Heart right ventricle (tissue), 16 donors: ENCODE results near the gene FBXO8. TPM values are rescaled to one million over a fixed set of nuclear protein-coding genes. Genes with fewer than 3 reads are reported as not detected.

Experiments used
- ATAC-seq, 8 donors: fragments of 200-7000 bp; cut with Tn5 transposase; one replicate each; pipeline ENCODE4 v1.9.1; 2020; ENCODE audit warnings: mild to moderate bottlenecking in 8 of 8, moderate library complexity in 8 of 8, moderate number of reproducible peaks in 1 of 8
- DNase-seq, 2 donors: peaks; one replicate each; pipeline ENCODE4 v3.0.0-alpha.2; 2020
- H3K27ac ChIP-seq, 10 donors: fragments of 200-600 bp; sonication (generic) in 2 of 10; one replicate each; pipeline versions ENCODE4 v1.5.0 to v1.8.0; 2020 to 2022; ENCODE audit warnings: mild to moderate bottlenecking in 3 of 10
- H3K27me3 ChIP-seq, 7 donors: fragments of 200-600 bp; one replicate each; pipeline ENCODE4 v1.8.0; 2021 to 2022; ENCODE audit warnings: mild to moderate bottlenecking in 2 of 7
- H3K36me3 ChIP-seq, 9 donors: fragments of 200-600 bp; sonication (generic) in 1 of 9; one replicate each; pipeline versions ENCODE4 v1.5.0 to v1.8.0; 2020 to 2022; ENCODE audit warnings: mild to moderate bottlenecking in 2 of 9
- H3K4me1 ChIP-seq, 9 donors: fragments of 200-600 bp; sonication (generic) in 1 of 9; one replicate each; pipeline versions ENCODE4 v1.5.0 to v1.8.0; 2020 to 2022; ENCODE audit warnings: mild to moderate bottlenecking in 4 of 9
- H3K4me3 ChIP-seq, 10 donors: fragments of 200-600 bp; sonication (generic) in 2 of 10; one replicate each; pipeline versions ENCODE4 v1.5.0 to v1.8.0; 2020 to 2022; ENCODE audit warnings: mild to moderate bottlenecking in 7 of 10, moderate library complexity in 2 of 10
- H3K9me3 ChIP-seq, 11 donors: fragments of 200-600 bp in 10 of 11; sonication (generic) in 2 of 11; one replicate each; pipeline versions ENCODE4 v1.5.0 to v1.8.0; 2013 to 2022; ENCODE audit warnings: mild to moderate bottlenecking in 2 of 11, control low read depth in 1 of 11, moderate library complexity in 1 of 11
- CTCF ChIP-seq, 9 donors: fragments of 200-600 bp; sonication (generic) in 2 of 9; IDR thresholded peaks; one replicate each; pipeline versions ENCODE4 v1.5.0 to v1.8.0; 2021 to 2022; ENCODE audit warnings: antibody characterized with exemption in 9 of 9, mild to moderate bottlenecking in 5 of 9, moderate library complexity in 1 of 9
- WGBS, 2 donors: extraction: QIAGEN DNeasy Blood & Tissue Kit; methylation state at CpG; one replicate each; pipeline ENCODE4 v1.1.7; 2013; ENCODE audit warnings: inconsistent platforms in 1 of 2; 5-methylcytosine and 5-hydroxymethylcytosine counted together
- intact Hi-C, 10 donors: fragments of 100-400 bp; cut with DNase I; formaldehyde crosslinking; loops; one replicate each; pipeline versions ENCODE4 v1.11.1 to v1.14.2; 2022
- polyA plus RNA-seq, 2 donors: library from polyadenylated mRNA; stranded (reverse); fragments of 200-250 nt; gene quantifications; one replicate each; pipeline ENCODE4 v1.2.3, GENCODE V29; 2013
- total RNA-seq, 10 donors: library from RNA; stranded (reverse); fragmentation: NEBNext Ultra II Directional in 3 of 10; extraction: Animal tissue kit (Norgen Biotek cat#: 25700) in 3 of 10; gene quantifications; one replicate each; pipeline versions ENCODE4 v1.2.1 to v1.2.4, GENCODE V29; 2021 to 2023
- donor health status: Arrhythmogenic right ventricular cardiomyopathy.
- donor health status: ischemic (EF 13 %, LVEDD 7.1; RV severe dilation, severe dysfunction).
- donor health status: healthy with polysubstance abuse.
- donor health status: DM: no; HTN: yes; CAD: no.
- donor health status: DM: no; HTN: no; CAD: no.
- donor health status: ischemic (EF 25% LVEDD 6.9; RV normal size, moderate dysfunction).
- donor health status: ischemic (EF 25% LVEDD 5.7; RV mildly dilated, moderate dysfunction).
- donor health status: healthy.
- donor health status: DM: yes; HTN: yes; CAD: no.
- donor health status: Ischemic cardiomyopathy.
- donor health status: ischemic (EF 35%, LVEDD 5.7; RV mildly dilated, moderate dysfunction).
- donor health status: nonischemic (EF 11% LVEDD 7.7; RV severe dilation, severe dysfunction).
- donor health status: DM: yes; HTN: yes; CAD: no.
- donor health status: PGD.
- donor health status: ischemic (EF 29% LVEDD 5.4; RV normal size, mild dysfunction).
- donor health status: nonischemic (EF 23%, LVEDD 6.1; RV moderate dilation, normal function).

The FBXO8 gene
- total and polyA plus RNA-seq, 12 donors: 18.3 to 40.0 (median 27.4) TPM

- ATAC-seq: no peak
- Histone ChIP-seq H3K27ac (peak overlapping the region in 9 of 10 donors; percentile 95 to 98 (median 96)), H3K4me3 (peak overlapping the region; percentile 69 to 91 (median 83)), H3K4me1 (peaks cover 5 to 49% (median 39%) of the 10 kb centered on the region in 9 donors), H3K27me3 (no peaks in the 10 kb centered on the region), H3K36me3 (peaks cover 0 to 7% (median 0%) of the 10 kb centered on the region in 9 donors), H3K9me3 (peaks cover 0 to 5% (median 0%) of the 10 kb centered on the region in 11 donors)
- no peak for TF ChIP-seq CTCF (IDR thresholded peaks at IDR 0.05)
- no peak for DNase-seq
- 8 to 10% methylated on average over 6 of the region's 6 CpGs for WGBS, 2 donors
- intact Hi-C loops: no loop called here
Measured at GRCh38 chr4:174284487-174284886, 1.0 kb upstream of the FBXO8 start.

- intact Hi-C loops: no loop called here
Measured at GRCh38 chr4:174282836-174283506, 496 bp downstream of the FBXO8 start.

GRCh38 chr4:174281901-174282300 lies 1.6 kb downstream of the FBXO8 start:
- H3K27me3 ChIP-seq: no peaks in the 10 kb centered on the region
- peaks cover 0 to 9% (median 0%) of the 10 kb centered on the region in 11 donors for H3K9me3 ChIP-seq
- peak overlapping the region in 5 of 10 donors; percentile 69 to 91 (median 79) for H3K4me3 ChIP-seq
- DNase-seq (no peak), ATAC-seq (no peak)
- TF ChIP-seq CTCF (IDR thresholded peaks at IDR 0.05): no peak
- intact Hi-C loops: no loop called here
- peaks cover 5 to 60% (median 56%) of the 10 kb centered on the region in 9 donors for H3K4me1 ChIP-seq
- H3K36me3 ChIP-seq: peaks cover 0 to 12% (median 0%) of the 10 kb centered on the region in 9 donors
- H3K27ac ChIP-seq: no peak overlapping the region

More at GRCh38 chr4:174282836-174283506, 496 bp downstream of the FBXO8 start:
- Histone ChIP-seq H3K27ac (peak overlapping the region; percentile 95 to 98 (median 96)), H3K27me3 (no peaks in the 10 kb centered on the region), H3K9me3 (peaks cover 0 to 9% (median 0%) of the 10 kb centered on the region in 11 donors), H3K4me3 (peak overlapping the region; percentile 69 to 91 (median 83)), H3K36me3 (peaks cover 0 to 12% (median 0%) of the 10 kb centered on the region in 9 donors), H3K4me1 (peaks cover 5 to 54% (median 46%) of the 10 kb centered on the region in 9 donors)
- no peak for TF ChIP-seq CTCF (IDR thresholded peaks at IDR 0.05)
- DNase-seq: peak; percentile 57 to 88
- peak; percentile 97 to 99 (median 98) for ATAC-seq
- 1% methylated on average over 22 of the region's 22 CpGs for WGBS, 2 donors

- Histone ChIP-seq H3K36me3 (peaks cover 0 to 12% (median 0%) of the 10 kb centered on the region in 9 donors), H3K4me3 (no peak overlapping the region), H3K27ac (no peak overlapping the region), H3K27me3 (no peaks in the 10 kb centered on the region), H3K4me1 (peaks cover 5 to 63% (median 56%) of the 10 kb centered on the region in 9 donors), H3K9me3 (peaks cover 0 to 9% (median 0%) of the 10 kb centered on the region in 11 donors)
- intact Hi-C loops: no loop called here
- no peak for ATAC-seq
- 78 to 84% methylated on average over 5 of the region's 5 CpGs for WGBS, 2 donors
- no peak for TF ChIP-seq CTCF (IDR thresholded peaks at IDR 0.05)
- DNase-seq: no peak
Measured at GRCh38 chr4:174281182-174281737, 2.2 kb downstream of the FBXO8 start.
